ENCODE data around the gene TNFSF4. TPM values are rescaled to one million over a fixed set of nuclear protein-coding genes. Genes with fewer than 3 reads are reported as not detected.
"Not testable (repeated sequence)": the region's sequence is repeated elsewhere in the genome, so short reads cannot be mapped to it uniquely, and the experiment has no call there.

TNFSF4 gene
- total RNA-seq, 2 donors from 2014 or later: 40.5 to 275 TPM

GRCh38 chr1:173164686-173165085 lies 42.4 kb downstream of the TNFSF4 start:
- Mint-ChIP-seq H3K4me3 (no peak overlapping the region), H3K9me3 (peaks cover 3% of the 10 kb centered on the region), H3K27me3 (no peaks in the 10 kb centered on the region), H3K27ac (no peak overlapping the region), H3K36me3 (peaks cover 6% of the 10 kb centered on the region), H3K4me1 (ENCODE audit: low read depth in 2 of 2) (peaks cover 11 to 12% of the 10 kb centered on the region in 2 donors)
- no peak for ATAC-seq
- no peak for DNase-seq (ENCODE audit: low spot score)

GRCh38 chr1:173164178-173164577 lies 43.0 kb downstream of the TNFSF4 start:
- DNase-seq (ENCODE audit: low spot score) (no peak), ATAC-seq (no peak)
- H3K27ac Mint-ChIP-seq: no peak overlapping the region
- H3K9me3 Mint-ChIP-seq: peaks cover 3% of the 10 kb centered on the region
- H3K27me3 Mint-ChIP-seq: no peaks in the 10 kb centered on the region
- peaks cover 11 to 12% of the 10 kb centered on the region in 2 donors for H3K4me1 Mint-ChIP-seq (ENCODE audit: low read depth in 2 of 2)
- peaks cover 6% of the 10 kb centered on the region for H3K36me3 Mint-ChIP-seq
- no peak overlapping the region for H3K4me3 Mint-ChIP-seq

DNA sequence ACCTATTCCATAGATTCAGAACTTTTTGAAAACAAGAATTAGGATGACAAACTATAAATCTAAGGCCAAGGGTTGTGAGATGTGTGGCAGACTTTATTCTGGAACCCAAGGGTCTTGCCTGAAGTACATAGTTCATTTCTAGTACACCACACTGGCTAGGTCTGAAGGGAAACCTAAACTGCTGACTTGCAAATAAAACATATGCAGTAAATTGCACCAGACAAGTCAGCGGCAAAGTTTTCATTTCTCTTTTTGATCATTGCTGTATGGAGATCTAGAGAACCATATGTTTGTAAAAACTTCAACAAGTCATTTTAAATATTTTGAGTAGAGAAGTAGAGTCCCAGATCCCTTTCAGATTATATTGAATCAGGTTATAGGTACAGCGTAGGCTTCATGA lies 43.9 kb downstream of the TNFSF4 start:
- peaks cover 3% of the 10 kb centered on the region for H3K9me3 Mint-ChIP-seq
- peaks cover 11 to 12% of the 10 kb centered on the region in 2 donors for H3K4me1 Mint-ChIP-seq (ENCODE audit: low read depth in 2 of 2)
- H3K36me3 Mint-ChIP-seq: peaks cover 6% of the 10 kb centered on the region
- no peak overlapping the region for H3K27ac Mint-ChIP-seq
- no peaks in the 10 kb centered on the region for H3K27me3 Mint-ChIP-seq
- H3K4me3 Mint-ChIP-seq: no peak overlapping the region
- ATAC-seq (no peak), DNase-seq (ENCODE audit: low spot score) (no peak)

- Mint-ChIP-seq H3K27me3 (no peaks in the 10 kb centered on the region), H3K36me3 (peaks cover 2% of the 10 kb centered on the region), H3K9me3 (peaks cover 3% of the 10 kb centered on the region), H3K27ac (no peak overlapping the region), H3K4me3 (no peak overlapping the region), H3K4me1 (ENCODE audit: low read depth in 2 of 2) (peaks cover 11 to 12% of the 10 kb centered on the region in 2 donors)
- DNase-seq (ENCODE audit: low spot score): no peak
- no peak for ATAC-seq
Measured at GRCh38 chr1:173162601-173163000, 44.5 kb downstream of the TNFSF4 start.

GRCh38 chr1:173161510-173162221 lies 45.5 kb downstream of the TNFSF4 start:
- H3K36me3 Mint-ChIP-seq: peaks cover 3% of the 10 kb centered on the region
- no peaks in the 10 kb centered on the region for H3K27me3 Mint-ChIP-seq
- peaks cover 3% of the 10 kb centered on the region for H3K9me3 Mint-ChIP-seq
- H3K27ac Mint-ChIP-seq: peak overlapping the region; percentile 60 to 62
- ATAC-seq (peak; percentile 62 to 89), DNase-seq (ENCODE audit: low spot score) (no peak)
- H3K4me1 Mint-ChIP-seq (ENCODE audit: low read depth in 2 of 2): peaks cover 11 to 12% of the 10 kb centered on the region in 2 donors
- peak overlapping the region; percentile 40 for H3K4me3 Mint-ChIP-seq

GRCh38 chr1:173153964-173154363 lies 53.2 kb downstream of the TNFSF4 start:
- H3K4me3 Mint-ChIP-seq; DNase-seq (ENCODE audit: low spot score); ATAC-seq; H3K27ac Mint-ChIP-seq; H3K27me3 Mint-ChIP-seq; H3K9me3 Mint-ChIP-seq: not testable (repeated sequence)
- H3K36me3 Mint-ChIP-seq: peaks cover 23% of the 10 kb centered on the region
- peaks cover 15 to 18% of the 10 kb centered on the region in 2 donors for H3K4me1 Mint-ChIP-seq (ENCODE audit: low read depth in 2 of 2)

DNA sequence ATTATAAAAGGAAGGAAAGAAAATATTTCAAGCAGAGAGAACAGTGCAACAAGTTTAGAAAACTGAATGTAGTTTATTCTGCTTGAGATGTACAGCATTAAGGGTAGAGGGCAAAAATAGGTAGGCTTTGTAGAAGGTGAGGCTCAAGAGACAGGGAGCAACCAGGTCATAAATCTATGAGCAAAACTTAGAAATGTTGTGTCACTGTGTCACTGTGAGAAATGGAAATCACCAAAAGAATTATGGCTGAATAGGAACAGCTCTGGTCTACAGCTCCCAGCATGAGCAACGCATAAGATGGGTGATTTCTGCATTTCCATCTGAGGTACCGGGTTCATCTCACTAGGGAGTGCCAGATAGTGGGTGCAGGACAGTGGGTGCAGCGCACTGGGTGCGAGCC lies 53.6 kb downstream of the TNFSF4 start:
- H3K9me3 Mint-ChIP-seq: peaks cover 3% of the 10 kb centered on the region
- DNase-seq (ENCODE audit: low spot score): no peak
- no peak for ATAC-seq
- H3K27me3 Mint-ChIP-seq: no peaks in the 10 kb centered on the region
- peaks cover 15 to 18% of the 10 kb centered on the region in 2 donors for H3K4me1 Mint-ChIP-seq (ENCODE audit: low read depth in 2 of 2)
- no peak overlapping the region for H3K4me3 Mint-ChIP-seq
- H3K36me3 Mint-ChIP-seq: peaks cover 23% of the 10 kb centered on the region
- no peak overlapping the region for H3K27ac Mint-ChIP-seq

DNA sequence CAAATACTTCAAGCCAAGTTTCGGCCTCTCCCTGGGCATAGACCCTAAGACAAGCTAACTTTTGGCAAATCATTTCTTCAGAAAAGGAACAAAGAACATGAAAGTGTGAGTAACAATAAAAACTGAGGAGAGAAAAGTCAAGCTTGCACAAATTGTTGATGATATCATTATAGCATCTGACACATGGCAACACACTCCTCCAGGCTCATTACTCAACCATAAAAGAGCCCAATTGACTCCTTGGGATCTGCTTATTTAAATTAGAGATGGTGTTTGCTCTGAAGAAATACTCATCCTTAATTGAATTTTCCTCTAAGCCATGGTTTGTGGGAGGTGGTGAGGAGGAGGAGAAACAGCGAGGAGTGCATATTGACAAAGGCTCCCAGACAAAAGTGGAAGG lies 54.5 kb downstream of the TNFSF4 start:
- no peak for DNase-seq (ENCODE audit: low spot score)
- Mint-ChIP-seq H3K9me3 (peaks cover 3% of the 10 kb centered on the region), H3K4me3 (no peak overlapping the region), H3K4me1 (ENCODE audit: low read depth in 2 of 2) (peaks cover 15 to 18% of the 10 kb centered on the region in 2 donors), H3K36me3 (peaks cover 23% of the 10 kb centered on the region), H3K27me3 (no peaks in the 10 kb centered on the region), H3K27ac (no peak overlapping the region)
- ATAC-seq: no peak

GRCh38 chr1:173150795-173151194 lies 56.3 kb downstream of the TNFSF4 start:
- ATAC-seq: no peak
- H3K27me3 Mint-ChIP-seq: peaks cover 4 to 11% of the 10 kb centered on the region in 2 donors
- peaks cover 13% of the 10 kb centered on the region for H3K9me3 Mint-ChIP-seq
- H3K4me3 Mint-ChIP-seq: peak overlapping the region; percentile 68
- H3K27ac Mint-ChIP-seq: peak overlapping the region; percentile 42 to 53
- H3K4me1 Mint-ChIP-seq (ENCODE audit: low read depth in 2 of 2): peaks cover 15 to 18% of the 10 kb centered on the region in 2 donors
- no peak for DNase-seq (ENCODE audit: low spot score)
- peaks cover 30% of the 10 kb centered on the region for H3K36me3 Mint-ChIP-seq

DNA sequence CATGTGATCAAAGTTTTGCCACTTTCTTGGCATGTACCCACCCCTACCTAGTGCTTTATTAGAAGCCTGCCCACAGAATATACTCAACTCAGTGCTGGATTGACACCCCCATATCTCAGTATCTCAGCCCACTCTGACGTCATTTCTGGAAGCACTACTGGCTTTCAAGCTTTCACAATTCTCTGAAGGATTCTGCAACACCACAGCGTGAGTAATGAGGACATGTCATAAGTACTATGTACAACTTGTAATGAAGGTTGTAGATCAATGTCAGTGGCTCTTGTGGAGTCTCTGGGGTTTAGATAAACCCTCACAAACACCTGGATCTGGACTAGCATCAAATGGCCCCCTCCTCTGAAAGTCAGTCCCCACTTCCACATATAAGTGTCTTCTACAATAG lies 57.2 kb downstream of the TNFSF4 start:
- H3K4me1 Mint-ChIP-seq (ENCODE audit: low read depth in 2 of 2): peaks cover 15 to 18% of the 10 kb centered on the region in 2 donors
- DNase-seq (ENCODE audit: low spot score): no peak
- peaks cover 9 to 11% of the 10 kb centered on the region in 2 donors for H3K27me3 Mint-ChIP-seq
- peak; percentile 57 to 67 for ATAC-seq
- H3K36me3 Mint-ChIP-seq: peaks cover 34% of the 10 kb centered on the region
- peak overlapping the region; percentile 68 for H3K4me3 Mint-ChIP-seq
- peaks cover 21% of the 10 kb centered on the region for H3K9me3 Mint-ChIP-seq
- peak overlapping the region; percentile 42 to 53 for H3K27ac Mint-ChIP-seq

GRCh38 chr1:173148971-173149370 lies 58.2 kb downstream of the TNFSF4 start:
- peaks cover 41% of the 10 kb centered on the region for H3K36me3 Mint-ChIP-seq
- H3K4me3 Mint-ChIP-seq: no peak overlapping the region
- no peak overlapping the region for H3K27ac Mint-ChIP-seq
- ATAC-seq (no peak), DNase-seq (ENCODE audit: low spot score) (no peak)
- peaks cover 27% of the 10 kb centered on the region for H3K9me3 Mint-ChIP-seq
- H3K4me1 Mint-ChIP-seq (ENCODE audit: low read depth in 2 of 2): peaks cover 15 to 18% of the 10 kb centered on the region in 2 donors
- H3K27me3 Mint-ChIP-seq: peaks cover 9 to 11% of the 10 kb centered on the region in 2 donors

DNA sequence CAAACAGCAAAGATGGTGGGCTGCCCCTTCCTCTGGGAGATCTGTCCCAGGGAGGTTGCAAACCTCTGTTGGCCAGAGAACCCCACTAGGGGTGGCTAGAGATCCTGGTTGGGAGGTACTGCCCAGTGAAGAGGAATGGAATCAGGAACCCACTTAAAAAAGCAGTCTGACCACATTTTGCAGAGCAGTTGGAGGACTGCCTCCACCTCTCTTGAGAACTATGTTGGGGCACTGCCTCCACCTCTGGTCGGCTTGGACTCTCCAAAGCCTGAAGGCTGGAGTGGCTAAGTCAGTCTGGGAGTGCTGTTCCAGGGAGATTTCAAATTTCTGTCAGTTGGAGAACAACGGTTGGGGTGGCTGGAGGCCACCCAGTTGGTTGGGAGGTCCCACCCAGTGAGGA lies 58.6 kb downstream of the TNFSF4 start:
- H3K36me3 Mint-ChIP-seq: peaks cover 41% of the 10 kb centered on the region
- peaks cover 9 to 11% of the 10 kb centered on the region in 2 donors for H3K27me3 Mint-ChIP-seq
- ATAC-seq (no peak), DNase-seq (ENCODE audit: low spot score) (no peak)
- no peak overlapping the region for H3K4me3 Mint-ChIP-seq
- H3K9me3 Mint-ChIP-seq: peaks cover 30% of the 10 kb centered on the region
- peaks cover 15 to 18% of the 10 kb centered on the region in 2 donors for H3K4me1 Mint-ChIP-seq (ENCODE audit: low read depth in 2 of 2)
- H3K27ac Mint-ChIP-seq: no peak overlapping the region

DNA sequence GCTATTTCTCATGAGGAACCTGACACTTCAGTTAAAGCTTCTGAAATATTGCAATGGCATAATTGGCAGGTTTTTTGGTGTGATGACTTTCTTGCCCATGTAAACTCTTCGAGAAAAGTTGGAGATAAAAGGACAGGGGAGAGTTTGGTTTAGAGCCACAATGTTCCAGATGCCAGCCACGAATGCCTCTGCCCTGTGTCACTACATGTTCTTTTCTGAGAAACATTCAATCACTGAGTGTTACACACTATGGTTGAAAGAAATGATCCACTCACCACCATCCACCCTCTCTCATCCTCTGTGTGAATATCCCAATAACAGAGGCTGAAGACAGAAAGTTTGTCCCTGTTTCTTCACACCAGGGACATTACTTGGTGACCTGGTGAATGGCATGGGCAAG lies 66.4 kb downstream of the TNFSF4 start:
- DNase-seq (ENCODE audit: low spot score) (no peak), ATAC-seq (no peak)
- H3K27ac Mint-ChIP-seq: no peak overlapping the region
- H3K27me3 Mint-ChIP-seq: peaks cover 6 to 8% of the 10 kb centered on the region in 2 donors
- peaks cover 23% of the 10 kb centered on the region for H3K9me3 Mint-ChIP-seq
- no peaks in the 10 kb centered on the region for H3K4me1 Mint-ChIP-seq (ENCODE audit: low read depth in 2 of 2)
- H3K4me3 Mint-ChIP-seq: no peak overlapping the region
- H3K36me3 Mint-ChIP-seq: peaks cover 28% of the 10 kb centered on the region

GRCh38 chr1:173139706-173140105 lies 67.4 kb downstream of the TNFSF4 start:
- ATAC-seq: no peak
- Mint-ChIP-seq H3K9me3 (peaks cover 15% of the 10 kb centered on the region), H3K27ac (no peak overlapping the region), H3K27me3 (peaks cover 4 to 6% of the 10 kb centered on the region in 2 donors), H3K4me3 (no peak overlapping the region), H3K36me3 (peaks cover 17% of the 10 kb centered on the region), H3K4me1 (ENCODE audit: low read depth in 2 of 2) (no peaks in the 10 kb centered on the region)
- DNase-seq (ENCODE audit: low spot score): no peak
